Panc1 (cell line): ENCODE measurements around the gene IL3RA. TPM values are rescaled to one million over a fixed set of nuclear protein-coding genes. Genes with fewer than 3 reads are reported as not detected.

ENCODE experiments used
- ATAC-seq: fragments of 200-7000 bp; cut with Tn5 transposase; 2 replicates; pipeline ENCODE4 v1.9.1; 2020; ENCODE audit warnings: mild to moderate bottlenecking, moderate library complexity
- BruUV-seq: library from RNA; stranded (reverse); fragments of 400-500 nt; replicated peaks from 2 replicates; lab custom pipeline; 2021; lab: Mats Ljungman, UMichigan
- CTCF ChIA-PET: fragments of 300-600 bp; sonication (Branson Sonifier 250); formaldehyde crosslinking; loops from one replicate; lab custom pipeline; 2022; ENCODE audit warnings: antibody characterized with exemption; lab: Charles Lee
- POLR2A ChIA-PET: fragments of 300-600 bp; sonication (Branson Sonifier 250); formaldehyde crosslinking; loops from one replicate; lab custom pipeline; 2022; ENCODE audit warnings: antibody characterized with exemption; lab: Charles Lee
- DNase-seq: peaks from one replicate; pipeline ENCODE4 v3.0.0-alpha.2; 2010; ENCODE audit warnings: low read depth, low spot score
- H3K27ac ChIP-seq: 2 replicates; pipeline ENCODE4 v1.5.1; 2011; ENCODE audit warnings: mild to moderate bottlenecking, low read length, inconsistent platforms
- H3K27me3 ChIP-seq: fragments of 200-500 bp; sonication (Bioruptor generic); 2 replicates; pipeline ENCODE4 v1.6.0; 2014; ENCODE audit warnings: low read length, inconsistent platforms; ENCODE audit not compliant: control insufficient read depth, insufficient read depth
- H3K36me3 ChIP-seq: fragments of 200-500 bp; sonication (Bioruptor generic); 2 replicates; pipeline ENCODE4 v1.5.1; 2014; ENCODE audit warnings: inconsistent platforms, mild to moderate bottlenecking, low read length, moderate library complexity; ENCODE audit not compliant: control insufficient read depth, insufficient read depth
- H3K4me1 ChIP-seq: 2 replicates; pipeline ENCODE4 v1.5.1; 2011; ENCODE audit warnings: inconsistent platforms, mild to moderate bottlenecking, low read length, moderate library complexity; ENCODE audit not compliant: control insufficient read depth, insufficient read depth
- H3K4me3 ChIP-seq, 2 experiments: 2 replicates each; pipeline ENCODE4 v1.5.1; 2011 to 2012; ENCODE audit warnings: low read depth in 2 of 2, low read length in 2 of 2, mild to moderate bottlenecking in 2 of 2, inconsistent platforms in 1 of 2, moderate library complexity in 1 of 2
- H3K9me3 ChIP-seq: fragments of 200-500 bp; sonication (Bioruptor generic); 2 replicates; pipeline ENCODE4 v1.5.1; 2014; ENCODE audit warnings: low read depth, mild to moderate bottlenecking, inconsistent platforms, low read length, moderate library complexity; ENCODE audit not compliant: control insufficient read depth, insufficient read depth
- CTCF ChIP-seq: fragments of 450-650 bp; IDR thresholded peaks from 2 replicates; pipeline ENCODE4 v1.5.1; 2017; ENCODE audit warnings: mild to moderate bottlenecking
- POLR2AphosphoS5 ChIP-seq: IDR thresholded peaks from 2 replicates; pipeline ENCODE4 v1.6.1; 2012; ENCODE audit warnings: mild to moderate bottlenecking, low read depth, low read length, moderate library complexity
- REST ChIP-seq, 2 experiments: IDR thresholded peaks; 2 replicates each; pipeline ENCODE4 v1.6.1; 2011 to 2012; ENCODE audit warnings: low read depth in 2 of 2, control low read depth in 1 of 2, low read length in 1 of 2, mild to moderate bottlenecking in 1 of 2, moderate library complexity in 1 of 2; ENCODE audit not compliant: insufficient read depth in 1 of 2
- SIN3A ChIP-seq: IDR thresholded peaks from 2 replicates; pipeline ENCODE4 v1.6.1; 2012; ENCODE audit warnings: low read depth, mild to moderate bottlenecking, low read length, moderate library complexity, borderline replicate concordance; ENCODE audit not compliant: insufficient read depth
- TCF7L2 ChIP-seq: IDR thresholded peaks from 2 replicates; pipeline ENCODE4 v1.6.1; 2011; ENCODE audit warnings: mild to moderate bottlenecking, low read depth, low read length, inconsistent platforms
- in situ Hi-C: cut with HindIII; loops from 2 replicates; pipeline ENCODE4 v1.10.0; 2016; ENCODE audit warnings: low sequenced_read_pairs, low pct_unique_long_range_greater_than_20kb
- intact Hi-C: fragments of 100-400 bp; cut with micrococcal nuclease; formaldehyde crosslinking; loops from one replicate; pipeline ENCODE4 v1.10.0; 2022; ENCODE audit not compliant: unreplicated experiment
- total RNA-seq: library from RNA; stranded (reverse); gene quantifications from one replicate; pipeline ENCODE4 v1.2.1, GENCODE V29; 2021; ENCODE audit not compliant: unreplicated experiment

IL3RA gene
- total RNA-seq, 1 experiment from 2014 or later: 0.28 TPM

GRCh38 chrX:1390621-1391369, 54.2 kb downstream of the IL3RA start:
- no peak for TF ChIP-seq TCF7L2
- TF ChIP-seq POLR2AphosphoS5: no peak
- TF ChIP-seq CTCF: no peak
- no peak for TF ChIP-seq REST (IDR thresholded peaks at IDR 0.05; ENCODE audit: insufficient read depth in 1 of 2, low read depth in 2 of 2, low read length in 1 of 2)
- no peak for TF ChIP-seq SIN3A
- in situ Hi-C loops: no loop called here
- CTCF ChIA-PET: no interaction called here
- peak overlapping the region; percentile 88 for H3K27ac ChIP-seq
- no peak for ATAC-seq
- H3K4me3 ChIP-seq: peak overlapping the region; percentile 76 to 78
- POLR2A ChIA-PET: no interaction called here
- intact Hi-C loops: no loop called here
- no peaks in the 10 kb centered on the region for H3K9me3 ChIP-seq
- BruUV-seq: TSS peak; percentile 66
- peaks cover 3% of the 10 kb centered on the region; the same call in 1 of the 2 replicates for H3K36me3 ChIP-seq
- DNase-seq: no peak
- H3K27me3 ChIP-seq: no peaks in the 10 kb centered on the region
- H3K4me1 ChIP-seq: peaks cover 3% of the 10 kb centered on the region; the same call in 1 of the 2 replicates

GRCh38 chrX:1391370-1391706, 54.8 kb downstream of the IL3RA start:
- ATAC-seq: peak; percentile 44; the same call in 1 of the 2 replicates

More at GRCh38 chrX:1391370-1391706, 54.8 kb downstream of the IL3RA start:
- Histone ChIP-seq H3K9me3 (no peaks in the 10 kb centered on the region), H3K27ac (peak overlapping the region; percentile 88), H3K27me3 (no peaks in the 10 kb centered on the region), H3K4me3 (peak overlapping the region; percentile 76 to 78), H3K36me3 (peaks cover 3% of the 10 kb centered on the region; the same call in 1 of the 2 replicates), H3K4me1 (peaks cover 3% of the 10 kb centered on the region; the same call in 1 of the 2 replicates)
- intact Hi-C loops (no loop called here), in situ Hi-C loops (no loop called here)
- no TSS peak for BruUV-seq
- ChIA-PET POLR2A (no interaction called here), CTCF (no interaction called here)
- DNase-seq: no peak
- TF ChIP-seq TCF7L2 (no peak), SIN3A (no peak), REST (IDR thresholded peaks at IDR 0.05; ENCODE audit: insufficient read depth in 1 of 2, low read depth in 2 of 2, low read length in 1 of 2) (no peak), CTCF (no peak), POLR2AphosphoS5 (no peak)
